ENCODE measurements around the gene ACAP3.

ACAP3 gene

DNA sequence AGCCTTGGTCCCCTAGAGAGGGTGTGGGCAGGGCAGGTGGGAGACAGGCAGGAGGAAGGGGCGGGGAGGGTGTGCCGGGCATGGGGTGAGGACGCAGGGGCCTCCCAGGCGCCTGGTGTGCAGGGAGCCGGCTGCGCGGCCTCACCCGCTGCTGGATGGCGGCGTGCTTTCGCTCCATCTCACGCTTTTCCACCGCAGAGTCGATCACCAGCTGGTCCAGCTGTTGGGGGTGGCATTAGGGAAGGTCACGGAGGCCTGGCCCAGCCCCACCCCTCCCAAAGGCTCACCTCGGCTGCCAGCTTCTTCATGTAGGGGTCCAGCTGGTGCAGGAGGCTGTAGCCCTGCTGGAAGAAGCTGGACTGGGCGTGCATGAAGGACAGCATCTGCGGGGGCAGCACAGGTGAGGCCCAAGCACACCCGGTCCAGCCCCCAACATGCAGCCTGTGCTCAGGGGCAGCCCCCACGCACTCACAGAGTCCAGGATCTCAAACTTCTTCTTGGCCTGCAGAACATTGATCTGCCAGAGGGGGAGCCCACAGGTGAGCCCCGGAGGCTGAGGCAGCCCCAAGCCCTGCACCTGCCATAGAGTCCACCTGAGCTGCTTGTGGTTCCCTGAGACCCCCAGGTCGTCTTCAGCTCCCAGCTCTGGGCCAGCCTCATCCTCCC lies 7.9 kb downstream of the ACAP3 start:
- no peak for DNase-seq

DNA sequence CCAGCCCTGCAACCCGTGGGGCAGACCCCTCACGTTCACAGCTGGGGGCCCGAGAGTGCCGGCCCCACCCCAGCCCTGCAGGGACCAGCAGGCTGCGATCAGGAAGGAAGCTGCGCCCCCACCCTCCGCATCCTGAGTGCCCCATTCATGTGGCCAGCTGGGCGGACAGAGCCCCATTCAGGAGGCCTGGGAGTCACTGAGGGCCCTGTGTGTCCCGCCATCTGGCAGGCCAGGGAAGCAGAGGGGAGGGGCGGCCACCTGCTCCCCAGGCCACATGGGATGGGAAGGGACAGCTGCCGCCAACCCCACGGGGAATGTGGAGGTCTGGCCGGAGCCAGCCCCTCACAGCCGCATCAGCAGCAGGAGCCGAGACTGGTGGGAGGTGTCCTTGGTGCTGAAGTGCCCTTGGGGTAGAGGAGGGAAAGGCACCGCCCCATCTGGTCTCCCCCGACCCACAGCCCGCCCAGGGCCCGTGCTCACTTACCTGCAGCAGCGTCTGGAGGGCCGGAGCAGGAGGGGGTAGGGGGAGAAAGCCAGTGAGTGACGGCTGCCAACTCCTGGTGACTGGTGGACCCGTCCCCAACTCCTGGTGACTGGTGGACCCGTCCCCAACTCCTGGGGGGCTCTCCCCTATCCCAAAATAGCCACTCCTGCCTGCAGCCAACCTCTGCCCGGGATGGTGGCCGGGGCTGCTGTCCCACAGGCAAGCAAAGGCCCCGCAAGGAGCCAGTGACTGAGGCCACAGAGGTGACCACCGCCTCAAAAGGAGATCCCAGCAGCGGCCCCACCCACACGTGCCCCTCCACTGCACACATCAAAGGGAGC lies 8.7 kb downstream of the ACAP3 start:
- peak in 1 of 2 experiments; percentile 67 for DNase-seq

DNA sequence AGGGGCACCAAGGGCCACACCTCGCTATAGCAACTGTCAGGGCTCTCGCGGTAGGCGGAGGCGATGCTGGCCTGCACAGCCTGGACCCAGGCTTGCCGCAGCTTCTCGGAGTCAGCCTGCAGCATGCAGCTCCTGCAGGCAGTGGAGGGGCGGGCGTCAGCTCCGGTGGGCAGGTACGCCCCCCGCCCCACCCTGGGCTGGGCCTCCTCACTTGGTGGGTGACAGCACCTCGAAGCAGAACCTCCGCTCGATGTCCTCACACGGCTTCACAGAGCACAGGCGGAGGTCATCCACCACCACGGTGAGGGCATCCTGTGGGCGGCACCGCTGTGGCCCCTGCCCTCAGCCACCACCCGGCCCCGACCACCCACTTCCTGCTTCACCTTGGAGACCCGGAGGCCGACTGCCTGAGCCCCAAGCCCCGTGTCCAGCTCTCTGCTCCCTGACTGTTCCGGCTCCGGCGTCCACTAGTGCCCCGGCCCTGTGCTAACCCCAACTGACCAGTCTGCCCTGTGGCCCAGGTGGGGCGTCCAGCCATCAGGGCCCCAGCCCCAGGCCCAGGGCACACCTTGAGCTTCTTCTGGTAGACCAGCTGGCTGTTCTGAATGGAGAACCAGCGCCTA lies 9.8 kb downstream of the ACAP3 start:
- DNase-seq = no peak

- no peak for DNase-seq
Observed at GRCh38 chr1:1296070-1297061, 11.4 kb downstream of the ACAP3 start.

GRCh38 chr1:1295154-1295923 lies 12.4 kb downstream of the ACAP3 start:
- DNase-seq = no peak

- no peak for DNase-seq
Observed at GRCh38 chr1:1294250-1294890, 13.4 kb downstream of the ACAP3 start.

DNA sequence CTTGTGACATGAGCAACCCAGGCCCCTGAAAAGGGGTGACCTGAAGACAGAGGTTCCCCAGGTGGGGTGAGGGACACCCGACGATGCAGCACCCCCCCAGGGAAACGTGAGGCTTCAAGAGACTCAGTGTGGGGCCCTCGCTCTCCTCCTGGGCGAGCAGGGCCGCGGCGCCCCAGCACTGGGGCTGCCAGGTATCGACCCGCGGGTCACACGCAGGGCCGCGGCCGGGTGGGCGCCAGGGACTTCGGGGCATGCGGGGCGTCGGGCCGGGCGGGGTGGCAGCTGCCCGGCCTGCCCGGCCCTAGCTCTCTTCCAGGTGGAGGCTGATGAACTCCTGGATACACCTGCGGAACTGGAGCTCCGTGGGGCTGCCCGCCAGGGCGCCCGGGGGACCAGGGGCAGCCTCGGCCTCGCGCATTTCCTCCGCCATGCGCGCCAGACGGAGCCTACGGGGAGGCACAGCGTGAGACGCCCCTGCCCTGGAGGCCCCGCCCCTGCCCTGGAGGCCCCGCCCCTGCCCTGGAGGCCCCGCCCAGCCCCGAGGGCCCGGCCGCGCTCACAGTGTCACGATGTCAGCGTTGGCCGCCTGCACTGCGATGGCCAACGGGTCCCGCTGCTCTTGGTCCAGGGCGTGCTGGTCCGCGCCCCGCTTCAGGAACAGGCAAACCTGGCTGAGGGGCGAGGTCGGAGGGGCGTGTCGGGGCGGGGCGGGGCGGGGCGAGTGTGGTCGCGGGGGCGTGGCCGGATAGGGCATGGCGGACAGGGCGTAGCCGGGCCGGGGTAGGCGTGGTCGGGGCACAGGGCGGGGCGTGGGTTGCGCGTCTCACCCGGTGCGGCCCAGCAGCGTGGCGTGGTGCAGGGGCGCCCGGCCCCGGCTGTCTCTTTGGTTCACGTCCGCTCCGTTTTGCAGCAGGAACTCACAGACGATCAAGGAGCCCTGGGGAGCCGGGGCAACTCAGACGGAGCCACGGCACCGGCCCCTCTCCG lies 14.2 kb downstream of the ACAP3 start:
- no peak for DNase-seq

GRCh38 chr1:1292851-1293250 lies 14.9 kb downstream of the ACAP3 start:
- DNase-seq = no peak

- DNase-seq = no peak
Observed at GRCh38 chr1:1292442-1292779, 15.3 kb downstream of the ACAP3 start.

GRCh38 chr1:1291548-1292441 lies 15.9 kb downstream of the ACAP3 start:
- DNase-seq = peak; percentile 72 to 86

DNA sequence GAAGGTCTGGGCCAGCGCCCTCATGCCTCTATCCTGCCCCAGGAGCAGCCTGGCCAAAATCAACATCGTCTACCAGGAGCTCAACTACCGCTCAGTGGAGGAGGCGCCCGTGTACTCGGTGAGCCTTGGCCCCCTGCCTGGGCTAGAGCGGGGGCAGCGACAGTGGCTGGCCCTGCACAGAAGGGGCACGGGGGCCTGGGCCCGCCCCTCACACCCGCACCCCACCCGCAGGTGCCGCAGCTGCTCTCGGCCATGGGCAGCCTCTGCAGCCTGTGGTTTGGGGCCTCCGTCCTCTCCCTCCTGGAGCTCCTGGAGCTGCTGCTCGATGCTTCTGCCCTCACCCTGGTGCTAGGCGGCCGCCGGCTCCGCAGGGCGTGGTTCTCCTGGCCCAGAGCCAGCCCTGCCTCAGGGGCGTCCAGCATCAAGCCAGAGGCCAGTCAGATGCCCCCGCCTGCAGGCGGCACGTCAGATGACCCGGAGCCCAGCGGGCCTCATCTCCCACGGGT lies 16.7 kb downstream of the ACAP3 start:
- peak; percentile 23 to 40 for DNase-seq

- DNase-seq = peak in 1 of 2 experiments; percentile 45
Observed at GRCh38 chr1:1290238-1290731, 17.4 kb downstream of the ACAP3 start.

DNA sequence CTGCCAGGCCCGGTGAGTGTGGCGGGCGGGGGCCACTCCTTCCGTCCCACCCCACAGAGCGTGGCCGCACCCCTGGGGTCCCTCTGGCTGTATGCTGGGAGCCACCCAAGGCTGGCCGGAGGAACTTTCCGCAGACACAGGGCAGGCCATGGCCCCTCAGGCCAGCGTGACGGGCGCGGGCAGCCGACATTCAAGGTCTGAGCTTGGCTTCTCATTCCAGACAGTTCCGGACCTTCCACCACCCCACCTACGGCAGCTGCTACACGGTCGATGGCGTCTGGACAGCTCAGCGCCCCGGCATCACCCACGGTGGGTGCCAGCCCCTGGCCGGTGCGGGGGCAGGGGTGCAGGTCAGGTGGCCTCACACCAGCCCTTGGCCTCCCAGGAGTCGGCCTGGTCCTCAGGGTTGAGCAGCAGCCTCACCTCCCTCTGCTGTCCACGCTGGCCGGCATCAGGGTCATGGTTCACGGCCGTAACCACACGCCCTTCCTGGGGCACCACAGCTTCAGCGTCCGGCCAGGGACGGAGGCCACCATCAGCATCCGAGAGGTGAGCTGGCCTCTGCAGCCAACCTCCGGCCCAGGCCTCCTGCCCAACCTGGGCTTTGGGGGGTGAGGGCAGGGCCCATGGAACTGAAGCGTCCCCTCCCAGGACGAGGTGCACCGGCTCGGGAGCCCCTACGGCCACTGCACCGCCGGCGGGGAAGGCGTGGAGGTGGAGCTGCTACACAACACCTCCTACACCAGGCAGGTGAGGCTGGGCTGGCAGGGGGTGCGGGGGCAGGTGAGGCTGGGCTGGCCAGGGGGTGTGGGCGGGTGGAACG lies 20.2 kb downstream of the ACAP3 start:
- no peak for DNase-seq

DNA sequence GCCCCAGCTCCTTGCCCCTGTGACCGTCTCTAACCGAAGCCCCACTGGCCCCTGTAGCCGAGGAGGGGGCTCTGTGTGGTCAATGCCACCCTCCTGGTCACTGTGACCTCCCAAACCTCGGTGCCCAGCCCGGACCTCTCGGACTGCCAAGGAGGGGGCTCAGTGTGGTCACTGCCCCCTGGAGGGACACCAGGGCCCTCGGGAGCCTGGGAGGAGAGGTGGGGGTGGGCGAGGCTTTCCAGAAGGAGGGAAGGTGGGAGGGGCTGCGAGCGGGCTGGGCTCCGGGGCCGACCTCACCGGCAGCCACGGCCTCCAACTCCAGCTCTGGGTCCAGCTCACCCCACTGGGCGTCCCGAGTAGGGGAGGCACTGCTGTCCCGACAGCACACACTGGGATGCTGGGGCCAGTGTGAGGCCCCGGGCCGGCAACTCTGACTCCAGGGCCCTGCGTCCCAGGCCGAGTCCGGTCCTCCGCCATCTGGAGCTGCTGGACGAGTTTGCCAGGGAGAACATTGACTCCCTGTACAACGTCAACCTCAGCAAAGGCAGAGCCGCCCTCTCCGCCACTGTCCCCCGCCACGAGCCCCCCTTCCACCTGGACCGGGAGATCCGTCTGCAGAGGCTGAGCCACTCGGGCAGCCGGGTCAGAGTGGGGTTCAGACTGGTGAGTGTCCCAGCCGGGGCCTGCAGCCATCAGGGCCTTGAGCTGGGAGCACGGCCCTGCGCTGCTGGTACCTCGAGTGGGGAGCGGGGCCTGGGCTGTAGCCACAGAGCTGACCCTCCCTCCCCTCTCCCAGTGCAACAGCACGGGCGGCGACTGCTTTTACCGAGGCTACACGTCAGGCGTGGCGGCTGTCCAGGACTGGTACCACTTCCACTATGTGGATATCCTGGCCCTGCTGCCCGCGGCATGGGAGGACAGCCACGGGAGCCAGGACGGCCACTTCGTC lies 21.1 kb downstream of the ACAP3 start:
- DNase-seq = no peak

DNA sequence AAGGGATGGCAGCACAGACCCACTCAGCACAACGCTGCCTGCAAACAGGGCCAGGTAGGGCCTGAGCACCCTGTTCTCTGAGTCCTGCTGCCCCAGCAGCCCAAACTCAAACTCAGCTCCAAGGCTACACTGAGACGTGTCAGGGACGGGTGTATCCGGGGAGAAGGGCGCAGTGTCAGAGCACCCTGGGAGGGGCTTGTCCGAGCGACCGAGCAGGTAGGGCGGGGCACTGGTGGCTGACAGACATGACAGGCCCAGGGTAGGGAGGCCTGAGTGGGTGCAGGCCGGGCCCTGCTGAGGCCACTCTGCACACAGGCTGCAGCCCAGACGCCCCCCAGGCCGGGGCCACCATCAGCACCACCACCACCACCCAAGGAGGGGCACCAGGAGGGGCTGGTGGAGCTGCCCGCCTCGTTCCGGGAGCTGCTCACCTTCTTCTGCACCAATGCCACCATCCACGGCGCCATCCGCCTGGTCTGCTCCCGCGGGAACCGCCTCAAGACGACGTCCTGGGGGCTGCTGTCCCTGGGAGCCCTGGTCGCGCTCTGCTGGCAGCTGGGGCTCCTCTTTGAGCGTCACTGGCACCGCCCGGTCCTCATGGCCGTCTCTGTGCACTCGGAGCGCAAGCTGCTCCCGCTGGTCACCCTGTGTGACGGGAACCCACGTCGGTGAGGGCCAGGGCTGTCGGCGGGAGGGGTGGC lies 22.0 kb downstream of the ACAP3 start:
- no peak for DNase-seq

DNA sequence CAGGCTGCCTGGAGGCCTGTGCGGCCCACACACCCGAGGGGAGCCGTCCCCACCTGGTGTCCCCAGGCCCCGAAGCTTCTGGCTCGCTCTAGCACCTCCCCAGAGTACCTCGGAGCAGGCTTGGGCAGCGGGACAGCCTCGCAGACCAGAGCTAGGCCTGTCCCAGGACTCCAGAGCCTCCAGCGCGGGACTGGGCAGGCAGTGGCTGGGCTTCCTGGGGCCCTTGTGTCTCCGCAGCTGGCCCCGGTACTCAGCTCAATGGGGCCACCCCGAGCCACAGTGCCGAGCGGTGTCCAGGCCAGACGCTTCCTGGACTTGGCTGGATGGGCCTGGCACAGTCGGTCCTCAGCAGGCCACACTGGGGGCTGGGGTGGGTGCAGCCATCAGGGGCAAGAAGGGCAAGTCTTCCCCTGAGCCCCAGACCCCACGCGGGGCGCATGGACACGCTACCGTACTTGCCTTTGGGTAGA lies 22.6 kb downstream of the ACAP3 start:
- DNase-seq = no peak

Data from SHP77 (cell line).